GM12878 (cell line): ENCODE results near the gene NDUFB2. TPM values are rescaled to one million over a fixed set of nuclear protein-coding genes. Genes with fewer than 3 reads are reported as not detected.

Experiments used
- polyA plus RNA-seq, 11 experiments: library from polyadenylated mRNA; depleted of rRNA in 4 of 11; unstranded in 6 of 11; stranded (reverse) in 5 of 11; fragments of >200 nt; fragmentation: Nextera tagmentation in 4 of 11; fragmentation: Illumina TruSeq in 1 of 11; extraction: Ambion mirVana in 4 of 11; extraction: Trizol in 1 of 11; gene quantifications; 1 replicate in 1 of 11; 2 replicates in 10 of 11; pipeline versions ENCODE4 v1.2.1 to v1.2.3, GENCODE V29; 2011 to 2016; ENCODE audit warnings: inconsistent platforms in 2 of 11, missing spikeins in 2 of 11, low read depth in 1 of 11
- total RNA-seq, 4 experiments: library from RNA; depleted of rRNA in 3 of 4; stranded (reverse); fragments of >200 nt in 3 of 4; fragmentation: Illumina TruSeq in 1 of 4; extraction: Trizol in 1 of 4; gene quantifications; 2 replicates each; pipeline versions ENCODE4 v1.2.1 to v1.2.3, GENCODE V29; 2013 to 2021

The NDUFB2 gene
- total and polyA plus RNA-seq, 10 of the 15 experiments (the other 5 are each of a cell fraction or from before 2014, with no cell fraction given): 109 to 1,236 (median 323) TPM

Other genes starting within 250 kb of the NDUFB2 start
- gene MKRN1, start 217.2 kb upstream of the NDUFB2 start, total RNA-seq (2014; rRNA removed): 37.9 and 45.7 TPM in 2 replicates
- 55.1 and 55.3 TPM in 2 replicates for gene MKRN1, start 217.2 kb upstream of the NDUFB2 start, total RNA-seq (2014; rRNA removed; fragmentation: Illumina TruSeq; extraction: Trizol)
- gene MKRN1, start 217.2 kb upstream of the NDUFB2 start, total RNA-seq (2021): 54.7 and 56.1 TPM in 2 replicates
- 61.3 and 73.4 TPM in 2 replicates for gene MKRN1, start 217.2 kb upstream of the NDUFB2 start, polyA plus RNA-seq (2011; rRNA removed)
- gene MKRN1, start 217.2 kb upstream of the NDUFB2 start, polyA plus RNA-seq (2014; fragmentation: Illumina TruSeq; extraction: Trizol): 59.5 and 85.1 TPM in 2 replicates
- gene MKRN1, start 217.2 kb upstream of the NDUFB2 start, polyA plus RNA-seq (2014; fragmentation: Nextera tagmentation; extraction: Ambion mirVana): 10 to 100 TPM; 19.1 to 23.8 TPM
- 34.3 and 38.8 TPM in 2 replicates for gene MKRN1, start 217.2 kb upstream of the NDUFB2 start, polyA plus RNA-seq (2014; rRNA removed)
- 10 to 100 TPM; 50.0 to 51.2 TPM for gene MKRN1, start 217.2 kb upstream of the NDUFB2 start, polyA plus RNA-seq (2016; fragmentation: Nextera tagmentation; extraction: Ambion mirVana)
- gene DENND2A, start 55.9 kb upstream of the NDUFB2 start, total RNA-seq (2014; rRNA removed): not detected in 2 replicates
- gene DENND2A, start 55.9 kb upstream of the NDUFB2 start, total RNA-seq (2014; rRNA removed; fragmentation: Illumina TruSeq; extraction: Trizol): not detected in 2 replicates
- not detected in 2 replicates for gene DENND2A, start 55.9 kb upstream of the NDUFB2 start, total RNA-seq (2021)
- not detected in 2 replicates for gene DENND2A, start 55.9 kb upstream of the NDUFB2 start, polyA plus RNA-seq (2011; rRNA removed)
- gene DENND2A, start 55.9 kb upstream of the NDUFB2 start, polyA plus RNA-seq (2014; fragmentation: Illumina TruSeq; extraction: Trizol): 0.01 TPM in 1 of 2 replicates, not detected in the other
- not detected for gene DENND2A, start 55.9 kb upstream of the NDUFB2 start, polyA plus RNA-seq (2014; fragmentation: Nextera tagmentation; extraction: Ambion mirVana)
- gene DENND2A, start 55.9 kb upstream of the NDUFB2 start, polyA plus RNA-seq (2014; rRNA removed): not detected in 2 replicates
- gene DENND2A, start 55.9 kb upstream of the NDUFB2 start, polyA plus RNA-seq (2016; fragmentation: Nextera tagmentation; extraction: Ambion mirVana): not detected
- 18.1 and 18.7 TPM in 2 replicates for gene ADCK2, start 23.8 kb upstream of the NDUFB2 start, total RNA-seq (2014; rRNA removed)
- gene ADCK2, start 23.8 kb upstream of the NDUFB2 start, total RNA-seq (2014; rRNA removed; fragmentation: Illumina TruSeq; extraction: Trizol): 14.8 and 15.3 TPM in 2 replicates
- gene ADCK2, start 23.8 kb upstream of the NDUFB2 start, total RNA-seq (2021): 19.4 and 20.1 TPM in 2 replicates
- gene ADCK2, start 23.8 kb upstream of the NDUFB2 start, polyA plus RNA-seq (2011; rRNA removed): 9.9 and 13.8 TPM in 2 replicates
- gene ADCK2, start 23.8 kb upstream of the NDUFB2 start, polyA plus RNA-seq (2014; fragmentation: Illumina TruSeq; extraction: Trizol): 8.0 and 9.7 TPM in 2 replicates
- 1 to 10 TPM in 1 of 2 experiments, under 1 TPM in 1; 0.52 to 2.2 TPM for gene ADCK2, start 23.8 kb upstream of the NDUFB2 start, polyA plus RNA-seq (2014; fragmentation: Nextera tagmentation; extraction: Ambion mirVana)
- gene ADCK2, start 23.8 kb upstream of the NDUFB2 start, polyA plus RNA-seq (2014; rRNA removed): 14.1 and 14.7 TPM in 2 replicates
- 10 to 100 TPM in 1 of 2 experiments, 1 to 10 TPM in 1; 9.0 to 12.4 TPM for gene ADCK2, start 23.8 kb upstream of the NDUFB2 start, polyA plus RNA-seq (2016; fragmentation: Nextera tagmentation; extraction: Ambion mirVana)
- 10.8 and 11.8 TPM in 2 replicates for gene BRAF, start 228.2 kb downstream of the NDUFB2 start, total RNA-seq (2014; rRNA removed)
- gene BRAF, start 228.2 kb downstream of the NDUFB2 start, total RNA-seq (2014; rRNA removed; fragmentation: Illumina TruSeq; extraction: Trizol): 20.7 TPM in 2 replicates
- 20.2 and 22.1 TPM in 2 replicates for gene BRAF, start 228.2 kb downstream of the NDUFB2 start, total RNA-seq (2021)
- gene BRAF, start 228.2 kb downstream of the NDUFB2 start, polyA plus RNA-seq (2011; rRNA removed): 31.0 and 37.2 TPM in 2 replicates
- gene BRAF, start 228.2 kb downstream of the NDUFB2 start, polyA plus RNA-seq (2014; fragmentation: Illumina TruSeq; extraction: Trizol): 12.6 and 12.8 TPM in 2 replicates
- gene BRAF, start 228.2 kb downstream of the NDUFB2 start, polyA plus RNA-seq (2014; fragmentation: Nextera tagmentation; extraction: Ambion mirVana): 1 to 10 TPM; 2.6 to 4.0 TPM
- gene BRAF, start 228.2 kb downstream of the NDUFB2 start, polyA plus RNA-seq (2014; rRNA removed): 6.8 and 10.2 TPM in 2 replicates
- 10 to 100 TPM in 1 of 2 experiments, 1 to 10 TPM in 1; 7.9 to 10.4 TPM for gene BRAF, start 228.2 kb downstream of the NDUFB2 start, polyA plus RNA-seq (2016; fragmentation: Nextera tagmentation; extraction: Ambion mirVana)